K562 (cell line): Measurements from ENCODE around the gene C10orf105. TPM values are rescaled to one million over a fixed set of nuclear protein-coding genes. Genes with fewer than 3 reads are reported as not detected.

Experiments
- BDP1 ChIP-seq: IDR thresholded peaks from 3 replicates; pipeline ENCODE4 v1.6.1; 2011; ENCODE audit not compliant: insufficient read length, insufficient read depth
- E2F6 ChIP-seq, 2 experiments: IDR thresholded peaks; 2 replicates each; pipeline ENCODE4 v1.6.1; 2011; ENCODE audit warnings: borderline replicate concordance in 1 of 2, control low read depth in 1 of 2, low read depth in 1 of 2, low read length in 1 of 2, mild to moderate bottlenecking in 1 of 2, mixed read lengths in 1 of 2, moderate library complexity in 1 of 2; ENCODE audit not compliant: insufficient read depth in 1 of 2, insufficient read length in 1 of 2, poor library complexity in 1 of 2, severe bottlenecking in 1 of 2; ENCODE audit errors: extremely low read depth in 1 of 2
- ELK3 ChIP-seq: fragments of 450-650 bp; formaldehyde crosslinking; IDR thresholded peaks from 2 replicates; pipeline ENCODE4 v1.4.0; 2020; ENCODE audit warnings: mild to moderate bottlenecking
- EP300 ChIP-seq: IDR thresholded peaks from 2 replicates; pipeline ENCODE4 v1.6.1; 2012; ENCODE audit warnings: low read length, improper control_type of control experiment
- ESRRA ChIP-seq: fragments of 450-650 bp; IDR thresholded peaks from 2 replicates; pipeline ENCODE4 v1.6.1; 2014; ENCODE audit warnings: low read depth, mild to moderate bottlenecking, moderate library complexity, borderline replicate concordance
- ETV6 ChIP-seq, 3 experiments: fragments of 150-350 bp in 1 of 3; sonication (generic) in 1 of 3; formaldehyde crosslinking in 1 of 3; IDR thresholded peaks; 2 replicates each; pipeline versions ENCODE4 v1.6.1 to v1.8.0; 2014 to 2022; ENCODE audit warnings: borderline replicate concordance in 2 of 3, low read depth in 2 of 3, antibody characterized with exemption in 1 of 3, low read length in 1 of 3, mild to moderate bottlenecking in 1 of 3, missing genetic modification reagents in 1 of 3
- GMEB1 ChIP-seq: fragments of 250-450 bp; sonication (Bioruptor Pico); IDR thresholded peaks from 2 replicates; pipeline ENCODE4 v1.4.0; 2020; ENCODE audit warnings: mild to moderate bottlenecking
- HDAC8 ChIP-seq: fragments of 450-650 bp; IDR thresholded peaks from 2 replicates; pipeline ENCODE4 v1.6.1; 2016; ENCODE audit warnings: mild to moderate bottlenecking, missing genetic modification characterization, moderate library complexity, missing compliant biosample characterization
- KLF6 ChIP-seq: fragments of 250-450 bp; sonication (Bioruptor Pico); IDR thresholded peaks from 2 replicates; pipeline ENCODE4 v1.4.0; 2020; ENCODE audit warnings: mild to moderate bottlenecking, moderate library complexity, borderline replicate concordance
- MEF2D ChIP-seq: conservative IDR thresholded peaks from 2 replicates; pipeline ENCODE4 v1.6.1; 2016; ENCODE audit warnings: low read depth, missing genetic modification characterization, missing compliant biosample characterization
- MTA3 ChIP-seq: fragments of 450-650 bp; formaldehyde crosslinking; IDR thresholded peaks from 2 replicates; pipeline ENCODE4 v1.6.1; 2017; ENCODE audit warnings: mild to moderate bottlenecking, borderline replicate concordance
- NR0B1 ChIP-seq: fragments of 450-650 bp; IDR thresholded peaks from one replicate; pipeline ENCODE4 v1.6.1; 2018; ENCODE audit warnings: mild to moderate bottlenecking, moderate library complexity; ENCODE audit not compliant: partially characterized antibody
- NR4A1 ChIP-seq, 2 experiments: fragments of 250-450 bp in 1 of 2; fragments of 450-650 bp in 1 of 2; sonication (Bioruptor Pico) in 1 of 2; IDR thresholded peaks; 2 replicates each; pipeline versions ENCODE4 v1.4.0 to v1.6.1; 2016 to 2020; ENCODE audit warnings: mild to moderate bottlenecking in 2 of 2, missing compliant biosample characterization in 1 of 2, missing genetic modification characterization in 1 of 2, moderate library complexity in 1 of 2
- POLR2G ChIP-seq: fragments of 200-400 bp; formaldehyde crosslinking; IDR thresholded peaks from 2 replicates; pipeline ENCODE4 v1.6.1; 2017; ENCODE audit warnings: low read depth, mild to moderate bottlenecking, antibody characterized with exemption, low read length, moderate library complexity
- RNF219 ChIP-seq: fragments of 250-450 bp; sonication (Bioruptor Pico); IDR thresholded peaks from 2 replicates; pipeline ENCODE4 v1.5.0; 2022; ENCODE audit warnings: mild to moderate bottlenecking
- ZNF589 ChIP-seq: fragments of 200-800 bp; sonication (Bioruptor generic); IDR thresholded peaks from 2 replicates; pipeline ENCODE4 v1.6.1; 2016; ENCODE audit warnings: low read depth, missing genetic modification characterization, missing compliant biosample characterization
- ZNF766 ChIP-seq: fragments of 200-800 bp; sonication (Bioruptor generic); conservative IDR thresholded peaks from 2 replicates; pipeline ENCODE4 v1.6.1; 2016; ENCODE audit warnings: missing genetic modification characterization, missing compliant biosample characterization
- polyA plus RNA-seq, 8 experiments: library from polyadenylated mRNA; depleted of rRNA in 4 of 8; stranded (reverse) in 5 of 8; unstranded in 3 of 8; fragments of >200 nt; fragmentation: Nextera tagmentation in 2 of 8; fragmentation: Illumina TruSeq in 1 of 8; extraction: Ambion mirVana in 2 of 8; extraction: Trizol in 1 of 8; gene quantifications; 2 replicates each; pipeline versions ENCODE4 v1.2.1 to v1.2.3, GENCODE V29; 2011 to 2014; ENCODE audit warnings: inconsistent platforms in 1 of 8, missing spikeins in 1 of 8
- total RNA-seq, 7 experiments: library from RNA; depleted of rRNA in 6 of 7; stranded (reverse); fragments of >200 nt in 6 of 7; fragmentation: Illumina TruSeq in 2 of 7; extraction: Trizol in 2 of 7; gene quantifications; 2 replicates each; pipeline versions ENCODE4 v1.2.1 to v1.2.3, GENCODE V29; 2011 to 2021; ENCODE audit warnings: low replicate concordance in 1 of 7

C10orf105 gene
- total and polyA plus RNA-seq, 9 of the 15 experiments (the other 6 are each of a cell fraction or from before 2014, with no cell fraction given): 0.03 to 0.25 (median 0.04) TPM; not detected in 3

- peak; percentile 14; the same call in 1 of the 2 replicates for TF ChIP-seq RNF219 (CRISPR knock-in tag)
- TF ChIP-seq ZNF766 (CRISPR knock-in tag): peak; percentile 68
- peak; percentile 34 for TF ChIP-seq POLR2G
- TF ChIP-seq ESRRA: peak; percentile 74; the same call in 1 of the 2 replicates
- TF ChIP-seq GMEB1 (CRISPR knock-in tag): 0 out of 2 replicates have a peak, but pooled peaks have one; percentile 2
- TF ChIP-seq ETV6 (IDR thresholded peaks at IDR 0.05; ENCODE audit: borderline replicate concordance in 1 of 2, low read depth in 2 of 2, low read length in 1 of 2): peak in 1 of 2 experiments; percentile 82; a peak in 2 of 4 replicates
- TF ChIP-seq ETV6 (CRISPR knock-in tag; IDR thresholded peaks at IDR 0.05; ENCODE audit: borderline replicate concordance): no peak
- peak; percentile 70; the same call in 1 of the 2 replicates for TF ChIP-seq KLF6 (CRISPR knock-in tag)
- peak; percentile 47; the same call in 1 of the 2 replicates for TF ChIP-seq ELK3 (CRISPR knock-in tag)
- peak in 1 of 2 experiments; percentile 28 for TF ChIP-seq E2F6 (IDR thresholded peaks at IDR 0.05; ENCODE audit: borderline replicate concordance in 1 of 2, extremely low read depth in 1 of 2, insufficient read depth in 1 of 2, insufficient read length in 1 of 2, low read depth in 1 of 2, low read length in 1 of 2, poor library complexity in 1 of 2, severe bottlenecking in 1 of 2)
- TF ChIP-seq NR0B1: no peak
- TF ChIP-seq EP300: peak; percentile 16; the same call in 1 of the 2 replicates
- TF ChIP-seq HDAC8: 0 out of 2 replicates have a peak, but pooled peaks have one; percentile 55
- TF ChIP-seq ZNF589: peak; percentile 86
- TF ChIP-seq NR4A1 (CRISPR knock-in tag; IDR thresholded peaks at IDR 0.05): no peak
- TF ChIP-seq NR4A1 (tag; IDR thresholded peaks at IDR 0.05): no peak
- TF ChIP-seq BDP1: no peak
- peak; percentile 52; the same call in 1 of the 2 replicates for TF ChIP-seq MEF2D
- peak; percentile 60; the same call in 1 of the 2 replicates for TF ChIP-seq MTA3
Measured at GRCh38 chr10:71748671-71749191, 29.2 kb upstream of the C10orf105 start (continued).
